GM19463 (cell line): Measurements from ENCODE around the gene TAF8.

Experiments used
- ATAC-seq: cut with Tn5 transposase; IDR thresholded peaks from one replicate; pipeline ENCODE4 v1.9.1; 2021; ENCODE audit warnings: mild to moderate bottlenecking, moderate library complexity; ENCODE audit not compliant: unreplicated experiment

The TAF8 gene

DNA sequence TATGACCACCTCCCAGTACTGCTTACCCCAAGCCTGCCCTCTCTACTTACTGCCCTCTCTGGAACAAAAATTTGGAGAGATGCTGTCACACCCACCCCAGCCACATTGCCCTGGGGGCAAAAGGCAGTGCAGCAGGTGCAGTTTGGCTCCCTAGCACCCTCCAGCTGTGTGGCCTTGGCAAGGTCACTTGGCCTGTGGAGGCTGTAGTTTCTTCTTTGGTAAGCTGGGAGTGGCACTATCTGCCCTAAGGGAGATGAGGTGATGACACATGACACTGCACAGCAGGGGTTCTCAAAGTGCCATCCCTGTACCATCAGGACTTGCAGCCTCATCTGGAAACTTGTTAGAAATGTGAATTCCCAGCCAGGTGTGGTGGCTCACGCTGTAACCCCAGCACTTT is 44.8 kb downstream of the TAF8 start:
- ATAC-seq, result no peak

DNA sequence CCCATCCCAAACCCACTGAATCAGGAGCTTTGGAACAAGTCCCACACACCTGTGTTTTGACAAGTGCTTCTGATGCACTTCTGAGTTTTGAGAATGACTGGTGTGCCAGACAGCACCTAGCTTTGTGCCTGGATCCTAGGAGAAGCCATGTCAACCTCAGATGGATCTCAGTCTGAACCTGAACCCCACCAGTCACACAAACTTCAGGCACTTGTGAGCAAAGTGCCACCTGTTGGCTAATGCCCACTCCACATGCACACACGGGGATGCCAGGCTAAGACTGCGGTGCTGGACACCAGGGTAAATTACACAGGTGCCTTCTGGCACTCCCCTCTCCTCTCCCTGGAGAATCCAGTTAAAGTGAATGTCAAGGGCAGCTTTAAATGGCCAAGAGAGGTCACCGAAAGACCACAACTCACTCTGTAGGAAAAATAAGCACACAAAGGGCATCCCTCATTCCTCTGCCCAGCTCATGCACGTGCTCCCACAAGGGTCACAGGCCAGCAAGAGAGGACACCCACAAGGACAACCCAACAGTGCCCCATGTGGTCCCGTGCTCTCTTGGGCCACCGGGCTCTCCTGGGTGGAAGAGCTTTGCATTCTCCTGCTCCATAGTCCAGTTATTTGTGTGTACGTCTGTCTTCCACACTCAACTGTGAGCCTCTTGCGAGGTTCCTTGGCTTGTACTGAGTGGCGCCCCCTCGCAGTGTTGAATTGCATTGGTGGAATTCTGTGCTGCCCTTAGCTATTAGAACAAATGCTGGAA is 45.6 kb downstream of the TAF8 start:
- ATAC-seq, result no peak

DNA sequence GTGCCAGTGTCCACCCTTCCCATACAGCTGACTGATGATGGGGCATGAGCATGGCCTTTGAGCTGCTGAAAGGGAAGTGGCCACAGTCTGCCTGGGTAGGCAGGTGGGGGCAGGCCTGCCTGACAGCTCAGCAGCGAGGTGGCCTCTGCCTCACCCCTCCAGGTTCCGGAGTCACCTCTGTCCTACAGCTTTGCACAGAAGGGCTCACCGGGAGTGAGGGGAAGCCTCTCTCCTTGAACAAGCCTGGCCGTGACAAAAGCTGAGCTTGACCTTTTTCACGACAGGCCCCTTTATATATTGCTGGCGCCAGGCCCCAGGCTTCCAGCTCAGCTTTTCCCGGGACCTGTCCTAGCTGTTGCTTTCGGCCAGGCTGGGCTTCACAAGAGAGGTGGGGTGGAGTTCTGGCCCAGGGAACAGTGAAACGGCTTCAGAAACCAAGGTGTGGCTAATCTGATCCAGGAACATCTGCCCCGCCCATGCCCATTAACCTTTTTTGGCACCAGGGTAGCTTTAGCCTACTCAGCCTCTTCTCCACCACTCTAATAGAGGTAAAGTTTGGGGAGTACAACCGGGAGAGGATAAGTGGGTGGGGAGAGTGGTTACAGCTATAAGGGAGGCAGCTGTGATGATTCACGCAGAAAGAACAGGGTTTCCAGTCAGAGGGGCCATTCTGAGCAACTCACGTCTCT is 49.2 kb downstream of the TAF8 start:
- no peak for ATAC-seq

DNA sequence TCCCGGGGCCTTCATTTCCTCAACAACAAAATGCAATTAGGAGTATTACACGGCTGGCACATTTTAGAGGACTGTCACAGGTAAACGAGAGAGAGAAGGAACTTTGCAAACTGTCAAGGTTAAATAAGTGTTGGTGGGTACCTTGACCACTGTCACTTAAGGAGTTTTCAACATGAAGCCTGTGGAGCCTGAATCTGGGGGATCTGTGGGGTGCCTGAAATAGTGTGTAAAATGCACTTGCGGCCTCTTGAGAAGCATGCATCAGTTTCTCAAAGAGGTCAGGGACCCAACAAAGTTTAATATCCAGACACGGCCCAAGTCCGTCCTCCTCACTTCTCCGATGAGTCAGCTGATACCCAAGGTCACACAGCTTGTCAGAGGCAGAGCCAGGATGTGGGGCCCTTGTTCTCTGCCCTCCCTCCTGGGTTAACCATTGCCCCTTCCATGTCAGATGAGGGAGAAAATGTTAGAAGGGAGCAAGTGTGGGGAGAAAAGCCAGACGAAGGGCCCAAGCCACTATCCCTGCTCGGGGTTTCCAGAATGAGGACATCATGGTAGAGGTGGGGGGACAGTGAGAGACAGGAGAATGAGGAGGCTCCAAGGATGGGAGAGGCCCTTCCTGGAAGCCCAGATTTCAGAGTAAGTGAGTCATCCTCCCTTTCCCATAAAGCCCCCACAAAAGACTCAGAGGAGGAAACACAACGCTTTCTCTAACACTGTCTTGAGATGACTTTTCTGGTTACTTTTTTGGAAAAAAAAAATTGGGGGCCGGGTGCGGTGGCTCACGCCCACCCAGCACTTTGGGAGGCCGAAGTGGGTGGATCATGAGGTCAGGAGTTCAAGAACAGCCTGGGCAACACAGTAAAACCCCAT is 49.9 kb downstream of the TAF8 start:
- ATAC-seq, result no peak

DNA sequence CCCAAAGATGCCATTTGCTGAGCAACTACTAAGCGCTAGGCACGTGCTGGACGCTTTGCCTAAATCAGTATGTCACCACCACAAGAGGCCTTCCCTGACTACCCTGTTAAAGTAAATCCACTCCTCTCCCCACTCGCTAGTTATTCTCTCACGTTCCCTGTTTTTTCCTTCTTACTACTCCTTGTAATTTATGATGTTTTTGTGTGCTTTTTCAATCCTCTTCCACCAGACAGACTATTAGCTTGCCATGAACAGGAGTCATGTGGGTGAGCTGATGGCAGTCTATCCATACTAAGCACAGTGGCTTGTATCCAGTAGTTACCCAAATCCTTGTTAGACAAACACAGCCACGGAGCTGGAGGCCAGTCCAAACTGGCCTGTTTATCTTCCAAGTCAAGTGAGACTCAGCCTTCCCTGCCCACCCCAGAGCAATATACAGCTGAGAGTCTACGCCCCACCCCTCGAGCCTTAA is 50.9 kb downstream of the TAF8 start:
- no peak for ATAC-seq

DNA sequence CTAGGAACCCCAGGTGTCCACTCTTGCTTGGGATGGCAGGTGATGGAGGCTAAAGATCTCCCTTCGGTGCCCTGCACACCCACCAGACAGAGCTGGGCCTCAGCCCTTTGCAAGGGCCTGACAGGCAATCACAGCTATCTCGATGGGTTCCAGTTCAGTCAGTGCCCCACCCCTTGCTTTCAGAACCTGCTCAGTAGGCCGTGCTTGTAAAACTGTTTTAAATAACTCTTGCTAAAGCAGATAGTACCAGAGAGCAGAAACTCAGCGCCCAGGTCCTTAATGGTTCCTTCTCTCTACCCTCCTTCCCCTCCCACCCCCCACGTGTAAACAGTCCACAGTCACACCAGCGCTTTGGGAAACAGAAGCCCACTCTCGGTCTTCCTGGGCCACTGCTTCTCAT is 52.9 kb downstream of the TAF8 start:
- no peak for ATAC-seq

DNA sequence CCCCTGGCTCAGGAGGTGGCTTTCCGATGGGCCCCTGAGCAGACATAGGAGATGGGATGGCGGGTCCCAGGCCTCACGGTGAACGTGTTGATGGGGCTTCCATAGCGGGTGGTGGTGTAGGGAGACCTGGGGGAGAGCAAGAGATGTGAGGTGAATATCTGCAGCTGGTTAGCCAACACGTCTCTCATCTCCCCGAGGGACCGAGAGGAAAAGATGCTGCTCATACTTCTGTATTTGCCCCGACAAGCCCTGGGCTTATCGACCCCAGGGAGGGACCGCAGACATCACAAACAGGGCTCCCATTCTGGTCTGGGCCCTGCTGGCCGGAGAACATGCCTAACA is 53.4 kb downstream of the TAF8 start:
- ATAC-seq, result no peak

DNA sequence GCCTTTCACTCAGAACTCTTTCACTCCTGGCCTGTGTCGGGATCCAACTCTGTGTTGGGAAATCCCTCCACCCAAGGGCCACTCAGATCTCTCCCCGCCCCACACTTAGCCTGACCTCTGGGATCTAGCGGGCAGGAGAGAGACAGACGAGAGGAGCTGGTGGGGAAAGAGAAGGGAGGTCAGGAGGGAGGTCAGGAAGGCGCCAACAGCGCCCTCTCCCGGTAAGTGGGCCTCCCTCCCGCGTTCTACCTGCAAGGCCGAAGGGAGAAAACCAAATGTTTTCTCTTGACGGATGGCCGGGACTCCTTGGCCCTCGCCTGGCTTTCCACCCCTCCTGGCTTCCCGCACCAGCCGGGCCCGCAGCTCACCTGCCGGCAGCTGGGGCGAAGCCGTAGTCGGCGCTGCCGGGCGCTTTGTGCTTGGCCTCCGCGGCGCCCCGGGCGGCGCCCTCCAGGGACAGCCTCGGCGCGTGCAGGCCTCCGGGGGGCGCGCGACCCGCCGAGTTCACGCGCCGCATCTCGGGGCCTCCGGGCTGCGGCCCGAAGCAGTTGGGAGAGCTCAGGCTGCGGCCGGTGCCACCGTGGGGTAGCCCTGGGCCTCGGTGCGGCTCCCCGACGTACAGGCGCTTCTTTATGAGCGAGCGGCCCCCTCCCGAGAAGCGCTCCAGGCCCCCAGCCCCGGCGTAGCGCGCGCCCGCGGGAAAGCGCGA is 53.9 kb downstream of the TAF8 start:
- peak; percentile 58 for ATAC-seq

DNA sequence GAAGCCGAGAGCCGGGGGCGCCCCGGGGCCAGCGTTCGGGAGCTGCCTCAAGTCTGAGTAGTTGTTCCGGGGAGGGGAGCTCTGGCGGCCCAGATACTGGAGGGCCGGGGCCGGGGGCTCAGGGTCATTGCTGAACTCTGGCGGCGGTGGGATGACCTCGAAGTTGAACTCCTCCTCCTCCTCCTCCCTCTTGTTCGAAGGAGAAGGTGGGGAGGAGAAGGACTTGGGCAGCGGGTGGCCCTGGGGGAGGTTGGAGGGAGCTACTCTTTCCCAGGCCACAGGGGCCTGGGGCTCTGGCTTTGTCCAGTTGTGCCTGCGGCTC is 54.4 kb downstream of the TAF8 start:
- no peak for ATAC-seq

DNA sequence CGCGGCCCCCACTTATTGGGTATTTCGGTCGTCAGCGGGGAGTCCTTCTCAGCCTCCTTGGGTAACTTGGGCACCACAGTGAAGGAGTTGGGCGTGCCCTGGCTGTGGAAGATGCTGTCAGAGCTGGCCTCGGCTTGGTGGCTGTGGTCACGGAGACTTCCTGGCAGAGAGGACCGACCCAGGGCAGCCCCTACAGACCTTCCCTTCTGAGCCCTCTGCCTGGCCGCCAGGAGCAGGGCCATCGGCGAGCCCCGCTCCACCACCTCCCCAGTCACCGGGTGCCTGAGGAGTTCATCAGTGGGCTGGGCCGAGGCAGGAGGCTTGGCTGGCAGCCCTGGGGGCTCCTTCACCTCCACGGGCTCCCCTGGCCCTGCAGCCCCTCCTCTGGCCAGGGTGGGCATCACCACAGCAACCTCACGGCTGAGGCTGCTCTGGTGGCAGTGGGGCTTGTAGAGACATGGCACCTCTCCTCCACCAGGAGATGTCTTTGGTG is 54.9 kb downstream of the TAF8 start:
- no peak for ATAC-seq

DNA sequence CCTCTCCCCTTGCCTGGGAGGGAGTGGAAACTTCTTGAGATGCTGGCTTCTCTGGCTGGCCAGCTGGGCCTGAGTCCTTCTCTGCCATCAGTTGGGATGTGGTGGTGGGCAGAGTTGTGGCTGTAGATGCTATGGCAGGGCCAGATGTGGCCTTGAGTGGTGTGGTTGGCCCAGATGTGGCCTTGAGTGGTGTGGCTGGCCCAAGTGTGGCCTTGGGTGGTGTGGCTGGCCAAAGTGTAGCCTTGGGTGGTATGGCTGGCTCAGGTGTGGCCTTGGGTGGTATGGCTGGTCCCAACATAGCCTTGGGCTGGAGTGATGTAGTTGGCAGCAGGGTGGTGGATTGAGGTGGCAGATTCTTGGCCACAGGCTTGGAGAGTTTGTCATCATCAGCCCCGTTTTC is 55.4 kb downstream of the TAF8 start:
- ATAC-seq, result no peak

DNA sequence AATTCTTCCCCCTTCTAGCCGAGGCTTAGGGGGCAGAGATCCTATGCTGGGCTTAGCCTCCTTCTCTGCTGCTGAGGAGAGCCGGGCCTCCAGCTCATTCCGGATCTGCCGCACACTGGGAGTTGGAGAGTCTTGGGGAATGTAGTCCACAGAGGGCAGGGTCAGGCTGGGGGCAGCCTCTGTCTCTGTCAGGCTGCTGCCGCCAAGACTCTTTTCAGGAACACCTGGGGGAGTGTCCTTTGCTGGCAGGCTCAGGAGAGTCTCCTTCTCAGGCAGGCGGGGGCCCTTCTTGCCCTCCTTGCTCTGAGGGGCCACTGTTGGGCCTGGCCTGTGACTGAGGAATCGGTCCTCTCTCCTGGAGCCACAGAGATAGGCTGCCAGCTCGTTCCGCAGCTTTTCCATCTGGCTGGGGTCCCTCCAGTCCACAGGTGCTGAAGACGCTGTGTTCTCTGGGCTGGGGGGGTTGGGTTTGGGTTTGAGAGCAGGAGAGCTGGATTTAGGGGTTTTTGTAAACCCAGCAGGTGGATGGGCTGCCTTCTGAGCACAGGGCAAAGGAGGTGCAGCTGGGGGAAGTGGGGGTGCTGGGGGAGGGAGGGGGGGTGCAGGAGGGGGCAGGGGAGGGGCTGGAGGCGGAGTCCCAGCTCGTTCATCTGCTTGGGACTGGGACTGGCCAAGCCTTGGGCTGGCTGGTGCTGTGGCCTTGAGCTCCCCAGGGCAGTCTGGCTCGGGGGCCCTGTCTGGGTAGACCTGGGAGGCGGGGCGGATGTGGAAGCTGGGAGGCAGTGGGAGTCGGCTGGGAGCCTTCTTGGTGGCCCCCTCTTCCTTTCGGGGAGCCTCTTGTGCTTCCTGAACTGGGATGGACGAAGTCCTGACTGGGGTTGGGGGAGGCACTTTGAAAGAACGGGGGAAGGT is 56.0 kb downstream of the TAF8 start:
- no peak for ATAC-seq

DNA sequence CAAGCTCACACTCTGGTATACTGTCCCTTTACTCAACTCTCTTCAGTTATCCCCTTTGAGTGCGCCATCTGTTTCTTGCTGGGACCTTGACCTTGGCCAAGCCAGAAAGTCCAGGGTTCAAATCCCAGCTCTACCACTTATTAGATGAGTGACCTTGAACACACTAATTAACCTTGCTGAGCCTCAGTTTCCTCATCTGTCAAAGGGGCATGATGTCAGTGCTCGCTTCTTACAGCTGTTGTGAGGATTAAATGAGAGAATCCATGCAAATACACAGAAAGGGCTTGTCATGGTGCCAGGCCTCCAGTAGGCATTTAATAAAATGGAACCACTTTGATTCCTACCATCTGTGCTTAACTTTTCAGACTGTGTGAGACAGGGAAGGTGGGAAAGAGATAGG is 57.7 kb downstream of the TAF8 start:
- ATAC-seq, result no peak

DNA sequence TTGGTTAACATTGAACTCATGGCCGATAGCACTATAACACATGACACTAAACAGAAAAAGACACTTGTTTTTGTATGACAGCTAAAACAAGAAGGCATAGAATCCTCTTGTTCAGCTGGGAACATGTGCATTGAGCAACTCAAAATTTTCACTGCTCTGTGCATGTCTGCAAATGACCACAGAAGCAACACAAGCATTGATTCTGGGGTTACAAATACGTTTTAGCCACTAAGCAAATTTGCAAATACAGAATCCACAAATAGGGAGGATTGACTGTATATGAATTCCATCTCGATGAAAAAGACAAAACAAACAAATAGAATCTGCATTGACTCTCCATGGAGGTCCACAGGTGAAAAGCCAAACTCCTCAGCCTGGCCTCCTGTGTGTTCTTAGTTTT is 60.4 kb downstream of the TAF8 start:
- ATAC-seq, result no peak

DNA sequence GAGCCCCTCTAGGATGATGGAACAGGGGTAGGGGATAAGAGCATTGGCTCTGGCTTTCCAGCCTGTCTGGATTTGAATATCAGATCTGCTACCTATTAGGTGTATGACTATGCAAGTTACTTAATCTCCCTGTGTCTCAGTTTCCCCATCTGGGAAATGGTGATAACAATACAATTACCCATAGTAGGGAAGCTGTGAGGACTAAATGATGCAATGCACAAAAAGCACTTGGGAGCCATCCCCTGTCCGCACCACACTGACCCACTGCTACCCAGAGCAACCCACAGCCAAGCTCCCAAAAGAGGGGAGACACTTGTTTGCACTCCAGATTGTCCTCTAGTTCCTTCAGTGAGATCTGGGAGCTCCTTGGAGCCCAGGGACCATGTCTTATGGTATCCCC is 62.0 kb downstream of the TAF8 start:
- ATAC-seq, result no peak

DNA sequence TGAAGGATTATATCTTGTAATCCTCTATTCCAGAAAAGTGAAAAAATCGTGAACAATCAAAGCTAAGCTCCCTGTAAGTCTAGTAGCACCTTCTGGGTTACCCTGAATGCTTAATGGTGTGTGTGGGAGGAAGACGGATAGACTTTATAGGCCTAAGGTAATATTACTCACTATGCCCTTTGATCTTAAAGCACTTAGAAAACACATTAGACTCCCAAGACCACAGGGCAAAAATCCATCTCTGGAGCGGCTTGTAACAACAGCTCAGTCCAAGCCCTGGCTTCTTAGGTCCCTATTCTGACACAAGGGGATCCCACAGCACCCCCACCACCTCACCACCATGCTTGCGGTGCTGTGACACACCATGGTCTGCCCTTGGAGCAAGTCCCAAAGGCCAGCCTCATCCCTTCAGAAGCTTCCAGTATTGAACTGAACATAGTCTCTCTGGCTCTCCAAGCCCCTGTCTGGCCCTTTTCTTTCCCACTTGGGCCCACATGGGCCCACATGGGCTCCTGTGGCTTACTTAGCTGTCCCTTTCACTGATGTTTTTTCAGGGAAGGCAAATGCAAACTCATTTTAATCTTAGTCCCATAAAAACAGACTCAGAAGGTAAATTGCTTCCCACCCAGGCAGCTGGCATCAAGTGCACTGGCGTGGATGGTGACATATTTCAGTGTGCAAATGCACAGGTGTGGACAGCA is 63.8 kb downstream of the TAF8 start:
- no peak for ATAC-seq

DNA sequence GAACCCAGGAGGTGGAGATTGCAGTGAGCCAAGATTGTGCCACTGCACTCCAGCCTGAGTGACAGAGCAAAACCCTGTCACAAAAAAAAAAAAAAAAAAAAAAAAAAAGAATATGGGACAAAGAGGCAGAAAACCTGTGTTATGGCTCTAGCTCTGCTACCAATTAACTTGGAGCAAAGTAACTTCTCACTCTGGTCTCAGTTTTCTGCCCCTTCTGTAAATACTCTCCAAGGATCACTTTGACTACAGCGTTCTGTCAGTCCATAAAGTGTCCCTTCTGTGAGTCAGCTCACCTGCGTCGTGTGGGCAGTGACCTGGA is 67.5 kb downstream of the TAF8 start:
- ATAC-seq, result no peak

DNA sequence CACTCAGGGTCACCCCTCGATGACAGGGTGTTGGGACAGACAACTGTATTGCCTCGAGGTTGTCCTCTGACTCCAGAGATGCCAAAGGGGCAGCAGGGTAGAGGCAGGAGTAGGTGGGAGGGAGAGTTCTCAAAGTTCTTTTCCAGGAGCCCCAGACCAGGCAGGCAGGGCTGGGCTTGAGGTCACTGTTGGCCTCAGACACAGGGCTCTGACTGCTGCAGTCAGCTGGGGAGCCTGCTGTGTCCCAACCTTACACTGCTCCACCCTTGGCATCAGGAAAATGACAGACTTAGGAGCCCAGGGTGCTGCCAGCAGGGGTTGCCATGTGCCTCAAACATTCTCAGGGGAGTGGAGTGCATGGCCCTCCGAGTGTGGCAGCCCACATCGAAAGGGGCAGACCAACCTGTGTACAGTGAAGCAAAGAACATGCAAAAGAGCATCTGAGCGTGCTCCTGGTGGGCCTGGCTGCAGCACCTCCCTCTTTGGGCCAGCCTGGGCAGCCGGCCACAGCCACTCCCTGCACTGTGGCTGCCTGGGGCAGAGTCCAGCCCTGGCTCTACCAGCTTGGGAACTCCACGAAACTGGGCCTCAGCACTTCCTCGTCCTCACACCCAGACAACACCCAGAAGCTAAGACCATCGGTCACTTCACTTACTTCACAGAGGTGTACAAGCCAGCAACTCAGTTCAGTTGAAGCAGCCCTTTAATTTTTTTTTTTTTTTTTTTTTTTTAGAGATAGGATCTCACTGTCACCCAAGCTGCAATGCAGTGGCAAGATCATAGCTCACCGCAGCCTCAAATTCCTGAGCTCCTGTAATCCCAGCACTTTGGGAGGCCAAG is 68.1 kb downstream of the TAF8 start:
- ATAC-seq, result no peak
